GM23338 (cell line): ENCODE measurements around the gene GAL3ST1. TPM values are rescaled to one million over a fixed set of nuclear protein-coding genes. Genes with fewer than 3 reads are reported as not detected.

Experiments
- ATAC-seq: fragments of 200-7000 bp; cut with Tn5 transposase; 3 replicates; pipeline ENCODE4 v1.9.1; 2020
- DNase-seq: peaks from one replicate; pipeline ENCODE4 v3.0.0-alpha.2; 2015; ENCODE audit warnings: low spot score
- H2AFZ ChIP-seq: fragments of 200-600 bp; sonication (generic); 2 replicates; pipeline ENCODE4 v1.8.0; 2016; ENCODE audit warnings: antibody characterized with exemption, mild to moderate bottlenecking, moderate library complexity
- H3F3A ChIP-seq: fragments of 200-600 bp; sonication (generic); replicated peaks from 2 replicates; pipeline ENCODE4 v1.8.0; 2017; ENCODE audit warnings: antibody characterized with exemption, mixed run types, low read depth
- H3K27ac ChIP-seq: fragments of 200-600 bp; sonication (generic); 2 replicates; pipeline ENCODE4 v1.6.1; 2016; ENCODE audit warnings: low read depth
- H3K27me3 ChIP-seq: fragments of 200-600 bp; sonication (generic); 2 replicates; pipeline ENCODE4 v1.8.0; 2016; ENCODE audit warnings: mild to moderate bottlenecking, mixed run types, moderate library complexity; ENCODE audit not compliant: insufficient read depth
- H3K36me3 ChIP-seq: fragments of 200-600 bp; sonication (generic); 2 replicates; pipeline ENCODE4 v1.8.0; 2016; ENCODE audit warnings: mild to moderate bottlenecking; ENCODE audit not compliant: insufficient read depth
- H3K4me1 ChIP-seq: fragments of 200-600 bp; sonication (generic); 2 replicates; pipeline ENCODE4 v1.8.0; 2016; ENCODE audit warnings: mild to moderate bottlenecking, moderate library complexity; ENCODE audit not compliant: insufficient read depth
- H3K4me2 ChIP-seq: fragments of 200-600 bp; sonication (generic); 2 replicates; pipeline ENCODE4 v1.7.1; 2017; ENCODE audit warnings: mixed run types
- H3K4me3 ChIP-seq: fragments of 200-600 bp; sonication (generic); 2 replicates; pipeline ENCODE4 v1.6.1; 2016; ENCODE audit warnings: mixed run types
- H3K79me2 ChIP-seq: fragments of 200-600 bp; sonication (generic); replicated peaks from 2 replicates; pipeline ENCODE4 v1.8.0; 2017; ENCODE audit warnings: mild to moderate bottlenecking; ENCODE audit not compliant: insufficient read depth
- H3K9me2 ChIP-seq: fragments of 200-600 bp; sonication (generic); 2 replicates; pipeline ENCODE4 v1.8.0; 2017; ENCODE audit not compliant: insufficient read depth
- H4K20me1 ChIP-seq: fragments of 200-600 bp; sonication (generic); replicated peaks from 2 replicates; pipeline ENCODE4 v1.8.0; 2017; ENCODE audit warnings: mild to moderate bottlenecking; ENCODE audit not compliant: insufficient read depth
- H3K27ac Mint-ChIP-seq: 2 replicates; pipeline ENCODE4 v1.8.0; 2020; ENCODE audit warnings: inconsistent platforms, mild to moderate bottlenecking, moderate library complexity, mixed read lengths
- H3K27me3 Mint-ChIP-seq: 3 replicates; pipeline ENCODE4 v1.8.0; 2022; ENCODE audit warnings: low read depth, mild to moderate bottlenecking, moderate library complexity, mixed read lengths, inconsistent platforms; ENCODE audit not compliant: insufficient read depth, poor library complexity
- H3K36me3 Mint-ChIP-seq: 3 replicates; pipeline ENCODE4 v1.8.0; 2021; ENCODE audit warnings: low read depth, mild to moderate bottlenecking, inconsistent platforms, moderate library complexity, mixed read lengths
- H3K4me1 Mint-ChIP-seq: 3 replicates; pipeline ENCODE4 v1.8.0; 2020; ENCODE audit warnings: mild to moderate bottlenecking, inconsistent platforms, mixed read lengths
- H3K4me3 Mint-ChIP-seq: 3 replicates; pipeline ENCODE4 v1.8.0; 2021; ENCODE audit warnings: moderate library complexity, mild to moderate bottlenecking, inconsistent platforms, mixed read lengths
- H3K9me3 Mint-ChIP-seq: 3 replicates; pipeline ENCODE4 v1.8.0; 2020; ENCODE audit warnings: moderate library complexity, mild to moderate bottlenecking, inconsistent platforms, mixed read lengths
- CREB1 ChIP-seq: fragments of 250-450 bp; sonication (Bioruptor Pico); IDR thresholded peaks from 2 replicates; pipeline ENCODE4 v1.5.0; 2020; ENCODE audit warnings: low read depth, mild to moderate bottlenecking, moderate library complexity
- ETS1 ChIP-seq: IDR thresholded peaks from 2 replicates; pipeline ENCODE4 v1.6.1; 2016; ENCODE audit warnings: antibody characterized with exemption
- EZH2 ChIP-seq: fragments of 200-600 bp; sonication (generic); IDR thresholded peaks from one replicate; pipeline ENCODE4 v1.8.0; 2017; ENCODE audit warnings: antibody characterized with exemption, mild to moderate bottlenecking, low read depth; ENCODE audit not compliant: unreplicated experiment
- EZH2phosphoT487 ChIP-seq: fragments of 200-600 bp; sonication (generic); IDR thresholded peaks from one replicate; pipeline ENCODE4 v1.8.1; 2018; ENCODE audit warnings: antibody characterized with exemption; ENCODE audit not compliant: unreplicated experiment
- JUNB ChIP-seq: IDR thresholded peaks from one replicate; pipeline ENCODE4 v1.6.1; 2016; ENCODE audit warnings: antibody characterized with exemption; ENCODE audit not compliant: unreplicated experiment
- NANOG ChIP-seq: IDR thresholded peaks from 2 replicates; pipeline ENCODE4 v1.6.1; 2016; ENCODE audit warnings: antibody characterized with exemption, borderline replicate concordance
- POLR2AphosphoS5 ChIP-seq: IDR thresholded peaks from 2 replicates; pipeline ENCODE4 v1.6.1; 2016; ENCODE audit warnings: antibody characterized with exemption, low read depth
- STAT1 ChIP-seq: IDR thresholded peaks from one replicate; pipeline ENCODE4 v1.6.1; 2016; ENCODE audit warnings: antibody characterized with exemption; ENCODE audit not compliant: unreplicated experiment
- ZNF114 ChIP-seq: fragments of 250-450 bp; sonication (Bioruptor Pico); IDR thresholded peaks from 2 replicates; pipeline ENCODE4 v1.5.0; 2020; ENCODE audit warnings: mild to moderate bottlenecking, moderate library complexity
- ZNF331 ChIP-seq: fragments of 250-450 bp; sonication (Bioruptor Pico); IDR thresholded peaks from 2 replicates; pipeline ENCODE4 v1.5.0; 2020; ENCODE audit warnings: low read depth, mild to moderate bottlenecking, moderate library complexity
- ZNF462 ChIP-seq: fragments of 250-450 bp; sonication (Bioruptor Pico); IDR thresholded peaks from 2 replicates; pipeline ENCODE4 v1.5.0; 2020; ENCODE audit warnings: mild to moderate bottlenecking, moderate library complexity
- polyA plus RNA-seq: library from polyadenylated mRNA; unstranded; fragments of >200 nt; fragmentation: Nextera tagmentation; extraction: Ambion mirVana; gene quantifications from 2 replicates; pipeline ENCODE4 v1.2.1, GENCODE V29; 2016
- total RNA-seq: library from RNA; depleted of rRNA; stranded (reverse); fragments of >200 nt; shearing (Covaris generic); gene quantifications from 2 replicates; pipeline ENCODE4 v1.2.3, GENCODE V29; 2014
- TF ChIP-seq, protein P1 (sequence below), 2 experiments: fragments of 200-600 bp in 1 of 2; sonication (generic) in 1 of 2; conservative IDR thresholded peaks; 2 replicates each; pipeline versions ENCODE4 v1.5.1 to v1.6.1; 2016 to 2017; ENCODE audit warnings: antibody characterized with exemption in 2 of 2, low read depth in 2 of 2, mild to moderate bottlenecking in 2 of 2, moderate library complexity in 1 of 2
- TF ChIP-seq, protein P2 (sequence below): IDR thresholded peaks from one replicate; pipeline ENCODE4 v1.6.1; 2018; ENCODE audit warnings: antibody characterized with exemption; ENCODE audit not compliant: unreplicated experiment

Gene GAL3ST1
- total and polyA plus RNA-seq, 2 experiments from 2014 or later: 8.2 to 13.3 TPM

- Mint-ChIP-seq H3K36me3 (no peaks in the 10 kb centered on the region), H3K27me3 (peaks cover 10% of the 10 kb centered on the region), H3K4me1 (peaks cover 32% of the 10 kb centered on the region)
Measured at GRCh38 chr22:30566125-30566524, 8.3 kb downstream of the GAL3ST1 start.

More at GRCh38 chr22:30566125-30566524, 8.3 kb downstream of the GAL3ST1 start:
- Histone ChIP-seq H3K4me1 (peaks cover 15% of the 10 kb centered on the region), H2AFZ (no peak overlapping the region), H3K27me3 (no peaks in the 10 kb centered on the region), H3K27ac (no peak overlapping the region), H3K4me3 (no peak overlapping the region), H3K9me2 (no peaks in the 10 kb centered on the region), H3K79me2 (no peaks in the 10 kb centered on the region), H4K20me1 (no peaks in the 10 kb centered on the region), H3K4me2 (no peak overlapping the region), H3F3A (no peaks in the 10 kb centered on the region), H3K36me3 (no peaks in the 10 kb centered on the region)
- Mint-ChIP-seq H3K9me3 (no peaks in the 10 kb centered on the region), H3K27ac (no peak overlapping the region), H3K4me3 (no peak overlapping the region)
- no peak for ATAC-seq
- no peak for DNase-seq
- TF ChIP-seq EZH2phosphoT487 (no peak), JUNB (no peak), ETS1 (no peak), POLR2AphosphoS5 (no peak), CREB1 (CRISPR knock-in tag) (no peak), EZH2 (no peak), NANOG (no peak), STAT1 (no peak), ZNF114 (CRISPR knock-in tag) (no peak), ZNF462 (no peak), ZNF331 (CRISPR knock-in tag) (no peak)
- TF ChIP-seq, protein P1, sequence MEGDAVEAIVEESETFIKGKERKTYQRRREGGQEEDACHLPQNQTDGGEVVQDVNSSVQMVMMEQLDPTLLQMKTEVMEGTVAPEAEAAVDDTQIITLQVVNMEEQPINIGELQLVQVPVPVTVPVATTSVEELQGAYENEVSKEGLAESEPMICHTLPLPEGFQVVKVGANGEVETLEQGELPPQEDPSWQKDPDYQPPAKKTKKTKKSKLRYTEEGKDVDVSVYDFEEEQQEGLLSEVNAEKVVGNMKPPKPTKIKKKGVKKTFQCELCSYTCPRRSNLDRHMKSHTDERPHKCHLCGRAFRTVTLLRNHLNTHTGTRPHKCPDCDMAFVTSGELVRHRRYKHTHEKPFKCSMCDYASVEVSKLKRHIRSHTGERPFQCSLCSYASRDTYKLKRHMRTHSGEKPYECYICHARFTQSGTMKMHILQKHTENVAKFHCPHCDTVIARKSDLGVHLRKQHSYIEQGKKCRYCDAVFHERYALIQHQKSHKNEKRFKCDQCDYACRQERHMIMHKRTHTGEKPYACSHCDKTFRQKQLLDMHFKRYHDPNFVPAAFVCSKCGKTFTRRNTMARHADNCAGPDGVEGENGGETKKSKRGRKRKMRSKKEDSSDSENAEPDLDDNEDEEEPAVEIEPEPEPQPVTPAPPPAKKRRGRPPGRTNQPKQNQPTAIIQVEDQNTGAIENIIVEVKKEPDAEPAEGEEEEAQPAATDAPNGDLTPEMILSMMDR (conservative IDR thresholded peaks at IDR 0.05; ENCODE audit: low read depth in 2 of 2): no peak
- TF ChIP-seq, protein P2, sequence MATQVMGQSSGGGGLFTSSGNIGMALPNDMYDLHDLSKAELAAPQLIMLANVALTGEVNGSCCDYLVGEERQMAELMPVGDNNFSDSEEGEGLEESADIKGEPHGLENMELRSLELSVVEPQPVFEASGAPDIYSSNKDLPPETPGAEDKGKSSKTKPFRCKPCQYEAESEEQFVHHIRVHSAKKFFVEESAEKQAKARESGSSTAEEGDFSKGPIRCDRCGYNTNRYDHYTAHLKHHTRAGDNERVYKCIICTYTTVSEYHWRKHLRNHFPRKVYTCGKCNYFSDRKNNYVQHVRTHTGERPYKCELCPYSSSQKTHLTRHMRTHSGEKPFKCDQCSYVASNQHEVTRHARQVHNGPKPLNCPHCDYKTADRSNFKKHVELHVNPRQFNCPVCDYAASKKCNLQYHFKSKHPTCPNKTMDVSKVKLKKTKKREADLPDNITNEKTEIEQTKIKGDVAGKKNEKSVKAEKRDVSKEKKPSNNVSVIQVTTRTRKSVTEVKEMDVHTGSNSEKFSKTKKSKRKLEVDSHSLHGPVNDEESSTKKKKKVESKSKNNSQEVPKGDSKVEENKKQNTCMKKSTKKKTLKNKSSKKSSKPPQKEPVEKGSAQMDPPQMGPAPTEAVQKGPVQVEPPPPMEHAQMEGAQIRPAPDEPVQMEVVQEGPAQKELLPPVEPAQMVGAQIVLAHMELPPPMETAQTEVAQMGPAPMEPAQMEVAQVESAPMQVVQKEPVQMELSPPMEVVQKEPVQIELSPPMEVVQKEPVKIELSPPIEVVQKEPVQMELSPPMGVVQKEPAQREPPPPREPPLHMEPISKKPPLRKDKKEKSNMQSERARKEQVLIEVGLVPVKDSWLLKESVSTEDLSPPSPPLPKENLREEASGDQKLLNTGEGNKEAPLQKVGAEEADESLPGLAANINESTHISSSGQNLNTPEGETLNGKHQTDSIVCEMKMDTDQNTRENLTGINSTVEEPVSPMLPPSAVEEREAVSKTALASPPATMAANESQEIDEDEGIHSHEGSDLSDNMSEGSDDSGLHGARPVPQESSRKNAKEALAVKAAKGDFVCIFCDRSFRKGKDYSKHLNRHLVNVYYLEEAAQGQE: no peak
